Sigmoid colon (tissue), 4 donors: ENCODE data around the gene STAT5B.
A peak's percentile ranks its signal among the peaks of the same experiment; 100 is the strongest.

ENCODE experiments used
- CTCF ChIP-seq, 4 experiments: fragments of 450-650 bp in 3 of 4; fragments of 200-600 bp in 1 of 4; IDR thresholded peaks; one replicate each; pipeline ENCODE4 v1.5.1; 2016 to 2019; ENCODE audit warnings: antibody characterized with exemption in 4 of 4, mild to moderate bottlenecking in 3 of 4, moderate library complexity in 2 of 4
- POLR2A ChIP-seq, 2 donors: fragments of 450-650 bp; IDR thresholded peaks; one replicate each; pipeline ENCODE4 v1.6.1; 2016; ENCODE audit warnings: antibody characterized with exemption in 2 of 2, mild to moderate bottlenecking in 2 of 2, moderate library complexity in 2 of 2
- POLR2AphosphoS5 ChIP-seq, 4 donors: sonication (generic); formaldehyde crosslinking; IDR thresholded peaks; one replicate each; pipeline ENCODE4 v1.6.1; 2017; ENCODE audit warnings: antibody characterized with exemption in 4 of 4

GRCh38 chr17:42180922-42181850, 95.0 kb downstream of the STAT5B start, which contains the start of gene KCNH4:
- TF ChIP-seq POLR2AphosphoS5 (IDR thresholded peaks at IDR 0.05) (no peak), CTCF (IDR thresholded peaks at IDR 0.05) (peak in 1 of 4 experiments; percentile 19), POLR2A (IDR thresholded peaks at IDR 0.05) (no peak)
